ENCODE data around the gene OR5AN1.

DNA sequence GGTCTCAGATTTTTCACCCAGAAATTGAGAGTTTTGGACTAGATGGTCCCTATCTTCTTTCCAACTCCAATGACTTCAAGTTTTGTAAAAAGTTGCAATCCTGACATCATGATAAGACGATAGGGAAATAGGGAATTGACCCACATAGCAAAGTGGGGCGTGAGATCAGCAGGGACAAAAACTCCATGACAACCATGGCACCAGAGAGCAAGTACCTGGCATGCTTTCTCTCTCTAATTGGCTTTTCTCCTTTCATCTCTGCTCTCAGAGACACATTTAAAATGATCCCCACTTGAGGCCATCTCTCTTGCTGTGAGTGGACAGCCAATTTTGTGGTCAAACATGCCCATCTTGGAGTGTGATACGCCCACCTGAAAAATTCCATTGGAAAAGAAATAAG lies at the start of gene OR5AN1:
- no peak for TF ChIP-seq FOSL1 (IDR thresholded peaks at IDR 0.05; ENCODE audit: low read depth)
- no peak for TF ChIP-seq JUND (IDR thresholded peaks at IDR 0.05)
